B cell (primary cell): ENCODE results near the gene MYPOP. TPM values are rescaled to one million over a fixed set of nuclear protein-coding genes. Genes with fewer than 3 reads are reported as not detected.

Source experiments
- ATAC-seq: fragments of 200-7000 bp; cut with Tn5 transposase; one replicate; pipeline ENCODE4 v1.10.0; 2021; ENCODE audit warnings: low read depth, mild to moderate bottlenecking, moderate number of reproducible peaks, moderate library complexity
- CTCF ChIA-PET: fragments of 350-600 bp; sonication (Branson Sonifier 250); formaldehyde crosslinking; loops from one replicate; lab custom pipeline; 2021; ENCODE audit warnings: antibody characterized with exemption, inconsistent platforms; lab: Charles Lee
- POLR2A ChIA-PET: fragments of 350-600 bp; sonication (Branson Sonifier 250); formaldehyde crosslinking; loops from one replicate; lab custom pipeline; 2021; ENCODE audit warnings: antibody characterized with exemption; lab: Charles Lee
- DNase-seq: peaks from one replicate; pipeline ENCODE4 v3.0.0; 2013
- H2AFZ ChIP-seq: 2 replicates; pipeline ENCODE4 v1.6.1; 2012; ENCODE audit warnings: mild to moderate bottlenecking, low read depth, low read length; ENCODE audit not compliant: insufficient read depth, poor library complexity, severe bottlenecking
- H3K27ac ChIP-seq, 2 donors: 1 replicate in 1 of 2; 2 replicates in 1 of 2; pipeline ENCODE4 v1.5.1; 2012 to 2013; ENCODE audit warnings: low read length in 2 of 2, mild to moderate bottlenecking in 2 of 2, moderate library complexity in 1 of 2
- H3K27me3 ChIP-seq, 4 experiments: fragments of 200-600 bp in 1 of 4; sonication (generic) in 1 of 4; replicated peaks in 1 of 4; 1 replicate in 2 of 4; 2 replicates in 2 of 4; pipeline versions ENCODE4 v1.6.1 to v1.7.0; 2013 to 2016; ENCODE audit warnings: low read length in 3 of 4, mild to moderate bottlenecking in 2 of 4, mixed read lengths in 1 of 4, moderate library complexity in 1 of 4; ENCODE audit not compliant: insufficient read depth in 4 of 4, control insufficient read depth in 3 of 4; ENCODE audit errors: control extremely low read depth in 1 of 4
- H3K36me3 ChIP-seq, 2 experiments: replicated peaks in 1 of 2; 1 replicate in 1 of 2; 2 replicates in 1 of 2; pipeline versions ENCODE4 v1.6.1 to v1.7.1; 2013; ENCODE audit warnings: low read length in 1 of 2; ENCODE audit not compliant: insufficient read depth in 2 of 2, control insufficient read depth in 1 of 2; ENCODE audit errors: control extremely low read depth in 1 of 2, extremely low read depth in 1 of 2
- H3K4me1 ChIP-seq, 2 donors: fragments of 200-600 bp in 1 of 2; sonication (generic) in 1 of 2; 1 replicate in 1 of 2; 2 replicates in 1 of 2; pipeline versions ENCODE4 v1.5.1 to v1.6.1; 2013 to 2017; ENCODE audit warnings: low read length in 2 of 2; ENCODE audit not compliant: control insufficient read depth in 2 of 2, insufficient read depth in 2 of 2
- H3K4me2 ChIP-seq: replicated peaks from 2 replicates; pipeline ENCODE3; 2012; ENCODE audit warnings: mild to moderate bottlenecking, low read depth, low read length; ENCODE audit not compliant: poor library complexity, severe bottlenecking
- H3K4me3 ChIP-seq, 5 experiments: fragments of 200-600 bp in 1 of 5; sonication (generic) in 1 of 5; 1 replicate in 3 of 5; 2 replicates in 2 of 5; pipeline versions ENCODE4 v1.5.1 to v1.7.0; 2011 to 2016; ENCODE audit warnings: low read length in 4 of 5, mild to moderate bottlenecking in 4 of 5, low read depth in 2 of 5, control low read depth in 1 of 5, moderate library complexity in 1 of 5; ENCODE audit not compliant: insufficient read depth in 1 of 5; ENCODE audit errors: control extremely low read depth in 1 of 5, extremely low read depth in 1 of 5
- H3K79me2 ChIP-seq: fragments of 200-600 bp; sonication (generic); one replicate; pipeline ENCODE4 v1.6.0; 2016; ENCODE audit warnings: low read length; ENCODE audit not compliant: control insufficient read depth, insufficient read depth
- H3K9ac ChIP-seq: fragments of 200-600 bp; sonication (generic); 2 replicates; pipeline ENCODE4 v1.6.1; 2017; ENCODE audit warnings: mild to moderate bottlenecking, low read length, moderate library complexity
- H3K9me3 ChIP-seq, 3 donors: one replicate each; pipeline versions ENCODE4 v1.6.1 to v1.7.1; 2013; ENCODE audit warnings: low read length in 2 of 3; ENCODE audit not compliant: control insufficient read depth in 2 of 3, insufficient read depth in 1 of 3; ENCODE audit errors: control extremely low read depth in 1 of 3
- H4K20me1 ChIP-seq: 2 replicates; pipeline ENCODE4 v1.6.0; 2012; ENCODE audit warnings: mild to moderate bottlenecking, low read length; ENCODE audit not compliant: insufficient read depth, control insufficient read depth, poor library complexity, severe bottlenecking
- H3K27ac Mint-ChIP-seq: one replicate; pipeline ENCODE4 v1.8.0; 2021; ENCODE audit warnings: mixed read lengths
- H3K27me3 Mint-ChIP-seq: one replicate; pipeline ENCODE4 v1.8.0; 2021; ENCODE audit warnings: mixed read lengths
- H3K4me1 Mint-ChIP-seq: one replicate; pipeline ENCODE4 v1.8.0; 2021; ENCODE audit warnings: mixed read lengths
- H3K4me3 Mint-ChIP-seq: one replicate; pipeline ENCODE4 v1.8.0; 2021; ENCODE audit warnings: mixed read lengths
- H3K9me3 Mint-ChIP-seq: one replicate; pipeline ENCODE4 v1.8.0; 2022; ENCODE audit warnings: mixed read lengths; ENCODE audit not compliant: insufficient read depth
- CTCF ChIP-seq: fragments of 200-600 bp; IDR thresholded peaks from one replicate; pipeline ENCODE4 v1.8.0; 2022; ENCODE audit warnings: antibody characterized with exemption, mild to moderate bottlenecking
- EZH2 ChIP-seq: IDR thresholded peaks from 2 replicates; pipeline ENCODE4 v1.6.1; 2012; ENCODE audit warnings: borderline replicate concordance, low read depth, mild to moderate bottlenecking, moderate library complexity, low read length; ENCODE audit not compliant: insufficient read depth, poor library complexity, severe bottlenecking
- WGBS: methylation state at CpG from one replicate; pipeline ENCODE4 v1.1.5; 2013; ENCODE audit warnings: missing lambda C conversion rate; ENCODE audit not compliant: insufficient coverage; 5-methylcytosine and 5-hydroxymethylcytosine counted together
- intact Hi-C: fragments of 100-400 bp; cut with micrococcal nuclease; formaldehyde crosslinking; loops from one replicate; pipeline ENCODE4 v1.10.0; 2022
- polyA plus RNA-seq: library from polyadenylated mRNA; depleted of rRNA; stranded (reverse); fragments of >200 nt; gene quantifications from 2 replicates; pipeline ENCODE4 v1.2.3, GENCODE V29; 2012
- total RNA-seq, 2 donors: library from RNA; stranded (reverse); fragments of 120-200 nt in 1 of 2; gene quantifications; 1 replicate in 1 of 2; 2 replicates in 1 of 2; pipeline versions ENCODE4 v1.2.3 to v1.2.4, GENCODE V29; 2013 to 2022

The MYPOP gene
- total and polyA plus RNA-seq, 2 donors (not counting 1 experiment from before 2014, with no cell fraction given), result 5.7 to 12.1 TPM

GRCh38 chr19:45900738-45901431 is 1.5 kb downstream of the MYPOP start:
- peak overlapping the region in 2 of 5 experiments; percentile 74 to 76 for H3K4me3 ChIP-seq
- H3K9ac ChIP-seq, result peak overlapping the region; percentile 73
- DNase-seq (no peak), ATAC-seq (no peak)
- POLR2A ChIA-PET, result interaction anchor here (2.9 kb wide), 1 partner anchor 15 kb away, joined by 33 read pairs; the partner anchor contains the start of gene IRF2BP1
- peaks cover 23 to 33% of the 10 kb centered on the region in 2 donors for H3K4me1 ChIP-seq
- H2AFZ ChIP-seq, result peak overlapping the region; percentile 82
- no peak overlapping the region for H3K27ac ChIP-seq
- H4K20me1 ChIP-seq, result no peaks in the 10 kb centered on the region
- no peaks in the 10 kb centered on the region for H3K9me3 Mint-ChIP-seq
- H3K27me3 ChIP-seq, result no peaks in the 10 kb centered on the region
- peak overlapping the region; percentile 10 for H3K27ac Mint-ChIP-seq
- peaks cover 20% of the 10 kb centered on the region for H3K79me2 ChIP-seq
- intact Hi-C loops, result no loop called here
- CTCF ChIA-PET, result interaction anchor here (0.5 to 0.8 kb wide), 3 partner anchors 16 to 173 kb away, joined by 3 to 4 read pairs (median 3); no protein-coding TSS in a partner anchor
- WGBS, result 97% methylated on average over 19 of the region's 22 CpGs
- peak overlapping the region; percentile 89 for H3K4me2 ChIP-seq
- peaks cover 3 to 9% of the 10 kb centered on the region in 2 experiments for H3K36me3 ChIP-seq
- H3K4me3 Mint-ChIP-seq, result peak overlapping the region; percentile 71
- TF ChIP-seq EZH2 (no peak), CTCF (no peak)
- no peaks in the 10 kb centered on the region for H3K9me3 ChIP-seq
- H3K4me1 Mint-ChIP-seq, result peaks cover 35% of the 10 kb centered on the region
- no peaks in the 10 kb centered on the region for H3K27me3 Mint-ChIP-seq

GRCh38 chr19:45899919-45900589 is 2.4 kb downstream of the MYPOP start:
- Histone ChIP-seq H3K4me1 (peaks cover 23 to 33% of the 10 kb centered on the region in 2 donors), H3K79me2 (peaks cover 20% of the 10 kb centered on the region), H4K20me1 (no peaks in the 10 kb centered on the region), H3K9ac (no peak overlapping the region), H3K4me2 (no peak overlapping the region), H3K9me3 (no peaks in the 10 kb centered on the region), H3K4me3 (no peak overlapping the region), H3K27ac (no peak overlapping the region), H3K36me3 (peaks cover 3 to 9% of the 10 kb centered on the region in 2 experiments), H3K27me3 (no peaks in the 10 kb centered on the region), H2AFZ (no peak overlapping the region)
- TF ChIP-seq CTCF (no peak), EZH2 (no peak)
- DNase-seq (no peak), ATAC-seq (no peak)
- whole genome bisulfite sequencing, result 93% methylated on average over 2 of the region's 4 CpGs
- ChIA-PET CTCF (no interaction called here), POLR2A (no interaction called here)
- Mint-ChIP-seq H3K27me3 (no peaks in the 10 kb centered on the region), H3K4me3 (peak overlapping the region; percentile 33), H3K9me3 (no peaks in the 10 kb centered on the region), H3K4me1 (peaks cover 38% of the 10 kb centered on the region), H3K27ac (no peak overlapping the region)
- intact Hi-C loops, result no loop called here
